Astrocyte (in vitro differentiated cells and primary cell): ENCODE results near the gene ATP8B4.

Source experiments
- EZH2 ChIP-seq: IDR thresholded peaks from 2 replicates; pipeline ENCODE4 v1.6.1; 2012; ENCODE audit warnings: mild to moderate bottlenecking, low read length, inconsistent platforms; ENCODE audit not compliant: insufficient read depth
- TF ChIP-seq, protein P1 (sequence below): IDR thresholded peaks from 2 replicates; pipeline ENCODE4 v1.5.1; 2011; ENCODE audit warnings: low read depth, mild to moderate bottlenecking, inconsistent platforms, low read length, moderate library complexity; ENCODE audit not compliant: insufficient read depth

DNA sequence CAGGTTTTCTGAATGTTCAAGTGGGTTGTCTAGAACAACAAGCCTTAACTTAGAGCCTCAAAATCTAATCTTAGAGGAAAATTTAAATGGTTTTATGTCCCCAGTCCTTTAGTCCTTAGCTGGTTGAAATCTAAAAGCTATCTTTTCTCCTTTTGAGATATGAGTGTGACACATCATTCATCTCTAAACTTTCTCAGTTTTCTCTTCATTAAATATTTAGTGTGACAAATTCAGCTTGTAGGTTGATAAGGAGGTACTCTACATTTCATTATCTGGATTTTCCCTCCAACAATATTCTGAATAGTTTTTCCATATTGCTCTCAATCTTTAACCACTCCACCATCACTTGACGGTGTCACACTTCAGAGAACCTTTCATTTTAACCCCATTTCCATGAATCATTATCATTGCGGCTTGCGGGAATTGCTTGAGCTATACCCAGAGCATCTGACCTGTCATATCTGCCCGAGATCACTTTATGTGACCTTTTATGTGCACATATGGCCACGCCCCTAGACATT lies 16.1 kb upstream of the ATP8B4 start:
- TF ChIP-seq EZH2, result no peak
- TF ChIP-seq, protein P1, sequence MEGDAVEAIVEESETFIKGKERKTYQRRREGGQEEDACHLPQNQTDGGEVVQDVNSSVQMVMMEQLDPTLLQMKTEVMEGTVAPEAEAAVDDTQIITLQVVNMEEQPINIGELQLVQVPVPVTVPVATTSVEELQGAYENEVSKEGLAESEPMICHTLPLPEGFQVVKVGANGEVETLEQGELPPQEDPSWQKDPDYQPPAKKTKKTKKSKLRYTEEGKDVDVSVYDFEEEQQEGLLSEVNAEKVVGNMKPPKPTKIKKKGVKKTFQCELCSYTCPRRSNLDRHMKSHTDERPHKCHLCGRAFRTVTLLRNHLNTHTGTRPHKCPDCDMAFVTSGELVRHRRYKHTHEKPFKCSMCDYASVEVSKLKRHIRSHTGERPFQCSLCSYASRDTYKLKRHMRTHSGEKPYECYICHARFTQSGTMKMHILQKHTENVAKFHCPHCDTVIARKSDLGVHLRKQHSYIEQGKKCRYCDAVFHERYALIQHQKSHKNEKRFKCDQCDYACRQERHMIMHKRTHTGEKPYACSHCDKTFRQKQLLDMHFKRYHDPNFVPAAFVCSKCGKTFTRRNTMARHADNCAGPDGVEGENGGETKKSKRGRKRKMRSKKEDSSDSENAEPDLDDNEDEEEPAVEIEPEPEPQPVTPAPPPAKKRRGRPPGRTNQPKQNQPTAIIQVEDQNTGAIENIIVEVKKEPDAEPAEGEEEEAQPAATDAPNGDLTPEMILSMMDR, result no peak
